Measurements from ENCODE around the gene ANKZF1.

ANKZF1 gene

GRCh38 chr2:219225350-219225749 lies 4.3 kb upstream of the ANKZF1 start:
- DNase-seq (no peak), ATAC-seq (replicated peaks) (no peak)
- H3K4me1 Mint-ChIP-seq (ENCODE audit: low read depth in 2 of 2), result peaks cover 32 to 39% of the 10 kb centered on the region in 2 donors
- H3K27me3 Mint-ChIP-seq, result no peaks in the 10 kb centered on the region
- H3K36me3 Mint-ChIP-seq (ENCODE audit: insufficient read depth), result peaks cover 62% of the 10 kb centered on the region
- no peak overlapping the region for H3K27ac Mint-ChIP-seq
- H3K9me3 Mint-ChIP-seq, result no peaks in the 10 kb centered on the region
- H3K4me3 Mint-ChIP-seq, result no peak overlapping the region

GRCh38 chr2:219228041-219228910 lies 1.3 kb upstream of the ANKZF1 start:
- no peaks in the 10 kb centered on the region for H3K27me3 Mint-ChIP-seq
- DNase-seq (no peak), ATAC-seq (replicated peaks) (no peak)
- H3K4me1 Mint-ChIP-seq (ENCODE audit: low read depth in 2 of 2), result peaks cover 39 to 47% of the 10 kb centered on the region in 2 donors
- H3K36me3 Mint-ChIP-seq (ENCODE audit: insufficient read depth), result peaks cover 46% of the 10 kb centered on the region
- no peaks in the 10 kb centered on the region for H3K9me3 Mint-ChIP-seq
- H3K4me3 Mint-ChIP-seq, result peak overlapping the region; percentile 98 to 99
- H3K27ac Mint-ChIP-seq, result peak overlapping the region; percentile 58 to 97

DNA sequence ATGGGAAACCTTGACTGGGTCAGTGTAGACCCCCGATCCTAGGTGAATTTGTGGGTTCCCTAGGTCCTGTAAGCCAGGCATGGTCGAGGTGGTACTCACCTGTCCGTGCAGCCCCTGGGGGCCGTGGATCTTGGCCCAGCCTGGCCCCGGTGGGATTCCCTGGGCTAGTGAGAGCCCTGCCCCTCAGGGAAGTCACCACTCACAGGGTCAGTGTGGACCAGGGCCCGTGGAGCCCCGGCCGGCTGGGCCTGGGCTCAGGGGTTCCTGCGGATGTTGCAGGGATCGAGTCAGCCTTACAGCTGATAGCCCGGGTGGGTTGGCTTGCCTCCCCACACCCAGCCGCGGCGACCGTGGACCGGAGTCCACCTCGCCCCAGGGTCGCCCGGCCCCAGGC lies 698 bp upstream of the ANKZF1 start:
- peak in 1 of 3 experiments; percentile 17 for DNase-seq
- peaks cover 42 to 47% of the 10 kb centered on the region in 2 donors for H3K4me1 Mint-ChIP-seq (ENCODE audit: low read depth in 2 of 2)

DNA sequence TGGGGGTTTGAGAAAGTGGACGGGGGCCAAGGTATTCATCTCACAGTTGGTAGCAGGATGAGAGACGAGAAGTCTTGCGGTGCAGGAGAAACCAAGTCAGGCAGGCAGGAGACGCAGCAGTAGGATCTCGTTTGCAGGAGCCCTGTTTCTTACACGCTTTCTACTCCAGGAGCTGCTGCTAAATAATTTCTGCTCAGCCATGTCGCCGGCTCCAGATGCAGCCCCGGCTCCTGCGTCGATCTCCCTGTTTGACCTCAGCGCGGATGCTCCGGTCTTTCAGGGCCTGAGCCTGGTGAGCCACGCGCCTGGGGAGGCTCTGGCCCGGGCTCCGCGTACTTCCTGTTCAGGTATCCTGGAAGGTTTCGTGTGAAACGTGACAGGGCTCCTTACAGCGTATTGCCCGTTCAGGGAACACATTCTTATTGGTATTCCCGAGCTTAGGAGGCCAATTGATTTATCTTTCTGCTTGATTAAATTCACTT lies 494 bp downstream of the ANKZF1 start:
- ATAC-seq (replicated peaks) (peak; percentile 5), DNase-seq (no peak)
- H3K36me3 Mint-ChIP-seq (ENCODE audit: insufficient read depth), result peaks cover 41% of the 10 kb centered on the region
- peaks cover 42 to 49% of the 10 kb centered on the region in 2 donors for H3K4me1 Mint-ChIP-seq (ENCODE audit: low read depth in 2 of 2)
- H3K9me3 Mint-ChIP-seq, result no peaks in the 10 kb centered on the region
- H3K4me3 Mint-ChIP-seq, result peak overlapping the region; percentile 98 to 99
- H3K27me3 Mint-ChIP-seq, result no peaks in the 10 kb centered on the region
- peak overlapping the region; percentile 96 to 97 for H3K27ac Mint-ChIP-seq

More for the DNA sequence above, 698 bp upstream of the ANKZF1 start:
- Mint-ChIP-seq H3K9me3 (no peaks in the 10 kb centered on the region), H3K36me3 (ENCODE audit: insufficient read depth) (peaks cover 46% of the 10 kb centered on the region), H3K27me3 (no peaks in the 10 kb centered on the region), H3K4me3 (peak overlapping the region; percentile 98 to 99), H3K27ac (peak overlapping the region; percentile 96 to 97)
- no peak for ATAC-seq (replicated peaks)

DNA sequence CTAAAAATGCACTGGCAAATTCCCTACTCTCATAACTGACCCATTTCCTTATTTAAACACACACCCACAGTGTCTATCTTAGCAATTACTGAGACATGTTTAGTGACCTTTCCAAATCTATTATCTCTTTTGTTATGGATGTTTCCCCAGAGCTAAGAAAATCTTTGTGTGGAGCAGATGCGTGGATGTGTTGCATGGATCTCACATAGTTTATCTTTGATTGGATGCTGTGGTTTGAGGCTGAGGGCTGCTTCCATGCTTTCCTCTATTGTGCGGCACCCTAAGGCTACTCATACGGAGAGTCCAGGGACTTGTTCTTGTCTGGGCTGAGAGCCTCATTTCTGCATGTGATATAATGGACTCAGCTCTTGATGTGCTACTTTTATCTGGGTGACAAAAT lies 4.7 kb downstream of the ANKZF1 start:
- ATAC-seq (replicated peaks) (no peak), DNase-seq (no peak)
- Mint-ChIP-seq H3K4me3 (no peak overlapping the region), H3K4me1 (ENCODE audit: low read depth in 2 of 2) (peaks cover 22 to 31% of the 10 kb centered on the region in 2 donors), H3K27me3 (no peaks in the 10 kb centered on the region), H3K27ac (peak overlapping the region in 1 of 2 donors; percentile 70), H3K36me3 (ENCODE audit: insufficient read depth) (peaks cover 44% of the 10 kb centered on the region), H3K9me3 (no peaks in the 10 kb centered on the region)

DNA sequence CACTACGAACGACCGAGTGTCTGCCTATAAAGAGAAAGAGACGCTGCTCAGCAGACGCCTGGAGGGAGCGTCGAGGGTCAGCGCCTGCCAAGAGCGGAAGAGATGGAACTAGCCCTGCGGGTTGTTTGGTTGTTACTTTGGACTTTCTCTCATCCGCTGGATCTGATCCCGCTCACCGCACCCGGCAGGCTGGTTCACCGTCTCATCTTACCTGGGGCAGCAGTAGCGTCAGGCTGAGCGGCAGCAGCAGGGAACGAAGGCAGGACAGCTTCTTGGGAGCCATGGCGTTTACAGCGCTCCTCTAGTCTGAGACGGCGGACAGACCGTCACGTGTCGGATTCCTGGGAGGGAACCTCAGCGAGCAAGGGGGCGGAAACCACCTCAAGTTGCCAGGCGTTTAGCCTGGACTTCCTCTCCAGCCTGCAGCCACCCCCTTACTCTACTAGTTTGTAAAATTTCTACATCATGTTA lies 13.7 kb downstream of the ANKZF1 start:
- no peak overlapping the region for H3K27ac Mint-ChIP-seq
- H3K27me3 Mint-ChIP-seq, result no peaks in the 10 kb centered on the region
- peaks cover 27 to 36% of the 10 kb centered on the region in 2 donors for H3K4me1 Mint-ChIP-seq (ENCODE audit: low read depth in 2 of 2)
- H3K4me3 Mint-ChIP-seq, result no peak overlapping the region
- H3K36me3 Mint-ChIP-seq (ENCODE audit: insufficient read depth), result peaks cover 29% of the 10 kb centered on the region
- DNase-seq (no peak), ATAC-seq (replicated peaks) (no peak)
- no peaks in the 10 kb centered on the region for H3K9me3 Mint-ChIP-seq

DNA sequence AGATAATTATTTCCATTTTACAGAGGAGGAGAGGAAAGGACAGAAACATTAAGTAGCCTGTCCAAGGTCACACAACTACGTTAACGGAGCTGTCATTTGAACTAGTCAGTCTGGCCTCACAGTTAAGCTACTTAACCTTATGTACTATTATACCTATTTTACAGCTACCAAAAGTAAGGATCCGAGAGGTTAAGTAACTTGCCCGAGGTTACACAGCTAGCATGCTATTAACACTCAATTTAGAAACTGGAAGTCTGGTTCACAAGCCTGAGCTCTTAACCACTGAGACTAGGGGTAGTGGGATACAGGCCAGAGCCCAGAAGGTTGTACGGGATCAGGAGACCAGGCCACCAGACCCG lies 15.2 kb downstream of the ANKZF1 start:
- H3K9me3 Mint-ChIP-seq, result no peaks in the 10 kb centered on the region
- peaks cover 40% of the 10 kb centered on the region for H3K36me3 Mint-ChIP-seq (ENCODE audit: insufficient read depth)
- H3K4me3 Mint-ChIP-seq, result peak overlapping the region; percentile 73 to 82
- ATAC-seq (replicated peaks) (no peak), DNase-seq (no peak)
- peaks cover 42 to 49% of the 10 kb centered on the region in 2 donors for H3K4me1 Mint-ChIP-seq (ENCODE audit: low read depth in 2 of 2)
- H3K27me3 Mint-ChIP-seq, result no peaks in the 10 kb centered on the region
- peak overlapping the region; percentile 87 to 97 for H3K27ac Mint-ChIP-seq

DNA sequence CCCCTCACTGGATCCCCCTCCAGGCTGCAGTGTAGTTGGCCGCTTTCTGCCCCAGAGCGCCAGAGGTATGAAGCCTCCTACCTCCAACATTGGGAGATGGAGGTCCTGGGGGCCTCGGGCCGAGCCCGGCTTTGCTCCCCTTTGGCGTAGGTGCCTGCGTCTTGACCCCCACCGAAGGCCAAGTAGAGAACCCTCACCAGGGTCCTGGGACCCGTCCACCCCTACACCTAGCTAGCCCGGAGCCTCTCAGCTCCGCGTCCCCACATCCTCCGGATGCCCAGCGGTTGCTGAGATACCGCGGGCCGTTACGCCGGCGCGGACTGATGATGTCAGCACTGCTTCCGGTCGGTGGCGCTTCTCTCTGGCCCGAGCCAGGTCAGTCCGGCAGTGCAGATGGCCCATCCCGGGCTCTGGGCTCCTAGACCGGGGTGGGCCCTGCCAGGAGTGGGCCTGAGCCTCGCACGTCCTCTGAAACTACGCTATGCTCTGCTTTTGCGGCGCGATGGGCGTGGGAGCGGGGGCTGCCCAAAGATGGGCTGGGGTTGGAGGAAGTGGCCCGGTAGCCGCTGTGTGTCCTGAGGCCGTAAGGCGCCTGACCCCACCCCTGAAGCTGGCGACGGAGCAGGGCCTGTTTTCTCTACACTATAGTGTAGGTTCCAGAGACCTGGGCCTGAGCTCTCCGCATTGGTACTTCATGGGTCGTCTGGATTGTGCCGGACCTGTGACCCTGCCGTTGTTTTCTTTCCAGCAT lies 15.7 kb downstream of the ANKZF1 start, which contains the start of the genes GLB1L and STK16:
Gene GLB1L (minus strand): TSS at position 297 of the 751 bp plus-strand sequence. CDS start 1,871 bp downstream, outside the sequence.
Gene STK16 (plus strand): TSS at position 332 of the 751 bp plus-strand sequence. CDS start 521 bp downstream, outside the sequence.
- Mint-ChIP-seq H3K4me1 (ENCODE audit: low read depth in 2 of 2) (peaks cover 47 to 54% of the 10 kb centered on the region in 2 donors), H3K27ac (peak within 1 kb of the TSS; percentile 87 to 97), H3K27me3 (no peaks in the 10 kb centered on the region), H3K36me3 (ENCODE audit: insufficient read depth) (peaks cover 45% of the 10 kb centered on the region), H3K9me3 (no peaks in the 10 kb centered on the region), H3K4me3 (peak within 1 kb of the TSS; percentile 73 to 82)
- peak; percentile 62 for ATAC-seq (replicated peaks)
- peak; percentile 85 to 87 (median 86) for DNase-seq

DNA sequence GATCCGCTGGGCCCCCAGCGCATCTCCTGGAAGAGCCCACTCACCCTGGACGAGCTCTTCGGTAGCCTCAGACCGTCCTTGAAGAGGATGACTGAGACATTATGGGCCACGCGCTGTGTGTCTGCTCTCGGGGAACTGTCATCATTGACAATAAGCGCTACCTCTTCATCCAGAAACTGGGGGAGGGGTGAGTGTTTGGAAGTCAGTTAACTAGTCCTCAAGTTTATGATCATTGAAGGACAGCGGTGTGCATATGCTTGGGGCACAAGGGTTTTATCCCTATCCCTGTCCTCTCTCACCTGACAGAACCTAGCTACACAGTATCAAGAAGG lies 16.3 kb downstream of the ANKZF1 start:
- ATAC-seq (replicated peaks) (no peak), DNase-seq (no peak)
- H3K9me3 Mint-ChIP-seq, result no peaks in the 10 kb centered on the region
- peaks cover 51% of the 10 kb centered on the region for H3K36me3 Mint-ChIP-seq (ENCODE audit: insufficient read depth)
- H3K4me3 Mint-ChIP-seq, result peak overlapping the region; percentile 73 to 82
- peak overlapping the region; percentile 87 to 97 for H3K27ac Mint-ChIP-seq
- peaks cover 52 to 60% of the 10 kb centered on the region in 2 donors for H3K4me1 Mint-ChIP-seq (ENCODE audit: low read depth in 2 of 2)
- H3K27me3 Mint-ChIP-seq, result no peaks in the 10 kb centered on the region

DNA sequence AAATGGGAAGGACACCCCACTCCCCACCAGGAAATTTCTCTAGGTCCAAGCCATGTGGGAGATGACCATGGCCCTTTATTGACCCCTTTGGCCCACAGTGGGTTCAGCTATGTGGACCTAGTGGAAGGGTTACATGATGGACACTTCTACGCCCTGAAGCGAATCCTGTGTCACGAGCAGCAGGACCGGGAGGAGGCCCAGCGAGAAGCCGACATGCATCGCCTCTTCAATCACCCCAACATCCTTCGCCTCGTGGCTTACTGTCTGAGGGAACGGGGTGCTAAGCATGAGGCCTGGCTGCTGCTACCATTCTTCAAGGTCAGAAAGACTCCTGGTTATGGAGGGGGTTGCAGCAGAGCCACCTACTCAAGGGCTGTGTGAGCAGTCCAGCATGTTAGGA lies 17.0 kb downstream of the ANKZF1 start:
- peak overlapping the region; percentile 73 to 82 for H3K4me3 Mint-ChIP-seq
- H3K27me3 Mint-ChIP-seq, result no peaks in the 10 kb centered on the region
- no peaks in the 10 kb centered on the region for H3K9me3 Mint-ChIP-seq
- ATAC-seq (replicated peaks), result no peak
- H3K36me3 Mint-ChIP-seq (ENCODE audit: insufficient read depth), result peaks cover 56% of the 10 kb centered on the region
- H3K4me1 Mint-ChIP-seq (ENCODE audit: low read depth in 2 of 2), result peaks cover 59 to 67% of the 10 kb centered on the region in 2 donors
- DNase-seq, result no peak
- H3K27ac Mint-ChIP-seq, result peak overlapping the region; percentile 87 to 91

DNA sequence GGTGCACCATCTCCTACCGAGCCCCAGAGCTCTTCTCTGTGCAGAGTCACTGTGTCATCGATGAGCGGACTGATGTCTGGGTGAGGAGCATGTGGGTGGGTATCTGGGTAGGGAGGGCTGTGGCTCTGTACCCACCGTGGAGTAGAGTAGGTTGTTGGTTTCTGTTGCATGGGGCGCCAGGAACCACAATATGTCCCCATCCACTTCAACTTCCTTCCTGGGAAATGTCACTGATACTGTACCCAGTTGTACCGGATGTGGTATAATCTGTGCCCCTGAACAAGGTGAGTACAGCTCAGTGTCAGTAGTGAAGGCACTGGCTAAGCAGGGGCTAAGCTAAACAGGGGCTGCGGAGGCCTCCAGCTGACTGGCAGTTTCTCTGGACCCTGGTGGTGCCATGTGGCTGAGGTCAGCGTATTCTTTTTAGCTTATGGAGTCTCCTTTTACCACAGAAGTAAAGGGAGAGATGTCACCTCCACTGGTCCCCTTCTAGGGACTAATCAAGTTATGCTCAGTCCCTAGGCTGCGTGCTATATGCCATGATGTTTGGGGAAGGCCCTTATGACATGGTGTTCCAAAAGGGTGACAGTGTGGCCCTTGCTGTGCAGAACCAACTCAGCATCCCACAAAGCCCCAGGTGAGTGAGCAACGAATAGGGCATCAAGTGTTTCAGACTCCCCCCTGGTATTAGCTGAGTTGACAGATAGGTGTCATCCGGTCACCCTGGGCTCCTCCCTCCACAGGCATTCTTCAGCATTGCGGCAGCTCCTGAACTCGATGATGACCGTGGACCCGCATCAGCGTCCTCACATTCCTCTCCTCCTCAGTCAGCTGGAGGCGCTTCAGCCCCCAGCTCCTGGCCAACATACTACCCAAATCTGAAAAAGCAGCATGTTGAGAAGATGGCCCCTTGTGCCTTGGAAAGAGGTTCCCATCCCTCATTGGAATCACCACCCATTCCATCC lies 18.4 kb downstream of the ANKZF1 start:
- Mint-ChIP-seq H3K4me3 (peak overlapping the region; percentile 73 to 82), H3K27me3 (no peaks in the 10 kb centered on the region), H3K36me3 (ENCODE audit: insufficient read depth) (peaks cover 70% of the 10 kb centered on the region), H3K9me3 (no peaks in the 10 kb centered on the region), H3K4me1 (ENCODE audit: low read depth in 2 of 2) (peaks cover 71 to 81% of the 10 kb centered on the region in 2 donors), H3K27ac (peak overlapping the region; percentile 87 to 91)
- DNase-seq (peak; percentile 60 to 65 (median 65)), ATAC-seq (replicated peaks) (peak; percentile 75)

- H3K4me1 Mint-ChIP-seq (ENCODE audit: low read depth in 2 of 2), result peaks cover 72 to 80% of the 10 kb centered on the region in 2 donors
Observed at GRCh38 chr2:219248845-219249202, 19.2 kb downstream of the ANKZF1 start.

More at GRCh38 chr2:219248845-219249202, 19.2 kb downstream of the ANKZF1 start:
- Mint-ChIP-seq H3K36me3 (ENCODE audit: insufficient read depth) (peaks cover 79% of the 10 kb centered on the region), H3K4me3 (peak overlapping the region; percentile 73 to 82), H3K27me3 (no peaks in the 10 kb centered on the region), H3K27ac (peak overlapping the region; percentile 87 to 89), H3K9me3 (no peaks in the 10 kb centered on the region)
- ATAC-seq (replicated peaks) (no peak), DNase-seq (no peak)
